Body of pancreas (tissue), 4 donors: Measurements from ENCODE around the gene PHGDH.

Experiments used
- POLR2A ChIP-seq, 3 donors: fragments of 450-650 bp; IDR thresholded peaks; one replicate each; pipeline ENCODE4 v1.6.1; 2016; ENCODE audit warnings: antibody characterized with exemption in 3 of 3, mild to moderate bottlenecking in 2 of 3
- TF ChIP-seq, protein P1 (sequence below), 7 experiments: fragments of 450-650 bp in 4 of 7; fragments of 200-600 bp in 3 of 7; sonication (generic) in 3 of 7; IDR thresholded peaks; one replicate each; pipeline ENCODE4 v1.5.1; 2016 to 2019; ENCODE audit warnings: antibody characterized with exemption in 7 of 7

DNA sequence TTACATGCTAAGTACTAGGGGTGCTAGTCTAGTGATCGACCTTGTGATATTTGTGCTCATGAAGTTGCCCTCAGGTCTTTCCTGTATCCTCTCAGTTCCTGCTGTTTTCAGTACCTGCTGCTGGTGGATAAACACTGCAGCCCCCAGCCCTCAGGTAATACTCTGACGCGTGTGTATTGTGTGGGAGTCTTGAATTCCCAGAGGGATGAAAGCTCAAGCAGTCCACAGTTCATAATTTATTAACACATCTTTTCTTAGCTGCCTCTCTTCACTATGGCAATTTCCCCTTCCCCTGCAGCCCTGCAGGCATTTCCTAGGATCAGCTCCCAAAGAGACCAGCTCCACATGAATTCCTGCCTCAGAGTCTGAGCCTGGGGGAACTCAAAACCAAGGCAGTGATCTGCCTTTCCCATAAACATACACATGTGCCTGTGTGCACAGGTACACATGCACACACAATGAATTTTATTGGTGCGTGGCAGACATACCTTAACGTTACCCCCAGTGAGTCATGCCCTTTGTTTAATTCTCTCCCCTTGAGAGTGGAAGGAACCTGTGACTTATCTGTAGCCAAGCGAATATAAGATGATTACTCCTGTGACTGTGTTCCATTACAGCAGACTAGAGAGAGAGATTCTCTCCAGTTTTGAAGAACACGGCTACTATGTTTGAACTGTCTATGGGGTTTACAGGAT is 71.0 kb downstream of the PHGDH start:
- TF ChIP-seq, protein P1, sequence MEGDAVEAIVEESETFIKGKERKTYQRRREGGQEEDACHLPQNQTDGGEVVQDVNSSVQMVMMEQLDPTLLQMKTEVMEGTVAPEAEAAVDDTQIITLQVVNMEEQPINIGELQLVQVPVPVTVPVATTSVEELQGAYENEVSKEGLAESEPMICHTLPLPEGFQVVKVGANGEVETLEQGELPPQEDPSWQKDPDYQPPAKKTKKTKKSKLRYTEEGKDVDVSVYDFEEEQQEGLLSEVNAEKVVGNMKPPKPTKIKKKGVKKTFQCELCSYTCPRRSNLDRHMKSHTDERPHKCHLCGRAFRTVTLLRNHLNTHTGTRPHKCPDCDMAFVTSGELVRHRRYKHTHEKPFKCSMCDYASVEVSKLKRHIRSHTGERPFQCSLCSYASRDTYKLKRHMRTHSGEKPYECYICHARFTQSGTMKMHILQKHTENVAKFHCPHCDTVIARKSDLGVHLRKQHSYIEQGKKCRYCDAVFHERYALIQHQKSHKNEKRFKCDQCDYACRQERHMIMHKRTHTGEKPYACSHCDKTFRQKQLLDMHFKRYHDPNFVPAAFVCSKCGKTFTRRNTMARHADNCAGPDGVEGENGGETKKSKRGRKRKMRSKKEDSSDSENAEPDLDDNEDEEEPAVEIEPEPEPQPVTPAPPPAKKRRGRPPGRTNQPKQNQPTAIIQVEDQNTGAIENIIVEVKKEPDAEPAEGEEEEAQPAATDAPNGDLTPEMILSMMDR (IDR thresholded peaks at IDR 0.05): no peak
- TF ChIP-seq POLR2A (IDR thresholded peaks at IDR 0.05): no peak
